ENCODE results near the gene GABRR2. TPM values are rescaled to one million over a fixed set of nuclear protein-coding genes. Genes with fewer than 3 reads are reported as not detected.

GABRR2 gene
- total and polyA plus RNA-seq, 2 of the 4 experiments (the other 2 are of a cell fraction) = 0.26 TPM; not detected in 1

DNA sequence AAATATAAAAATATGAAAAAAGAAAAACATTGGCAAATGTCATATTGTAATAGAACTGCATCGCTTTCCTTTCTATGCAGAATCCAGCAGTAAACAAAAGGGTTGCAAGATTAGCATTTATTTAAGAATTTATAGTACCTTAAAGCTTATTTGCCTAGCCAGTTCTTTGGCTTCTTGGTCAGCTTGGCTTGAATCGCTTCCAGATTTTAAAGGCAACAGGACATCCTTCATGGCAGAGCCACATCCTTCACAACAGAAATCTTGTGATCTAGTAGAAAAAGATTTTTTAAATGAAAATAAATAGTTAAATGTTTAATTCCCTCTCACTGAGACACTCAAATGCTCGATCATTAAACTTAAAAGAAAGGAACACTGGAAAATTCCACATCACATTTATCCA is 20.1 kb upstream of the GABRR2 start:
- Histone ChIP-seq H3K14ac (replicated peaks; ENCODE audit: low read depth, low read length) (no peak overlapping the region), H3K4me2 (ENCODE audit: low read depth, low read length) (no peak overlapping the region), H4K20me1 (ENCODE audit: insufficient read depth, low read length) (no peaks in the 10 kb centered on the region), H2BK20ac (ENCODE audit: low read depth, low read length) (no peak overlapping the region), H2AK5ac (ENCODE audit: low read depth, low read length) (no peak overlapping the region), H2BK120ac (ENCODE audit: low read depth, low read length) (no peak overlapping the region), H4K5ac (ENCODE audit: low read depth, low read length) (no peak overlapping the region), H2AK9ac (replicated peaks; ENCODE audit: low read depth, low read length, poor library complexity) (no peak overlapping the region), H3K18ac (ENCODE audit: low read depth, low read length) (no peak overlapping the region), H4K91ac (ENCODE audit: insufficient read depth, low read depth, low read length) (no peak overlapping the region), H2AFZ (replicated peaks; ENCODE audit: low read length, poor library complexity) (no peak overlapping the region), H3K27me3 (ENCODE audit: control insufficient read depth, insufficient read depth, low read length) (no peaks in the 10 kb centered on the region), H2BK15ac (ENCODE audit: low read depth, low read length) (no peak overlapping the region), H3K23ac (ENCODE audit: low read depth, low read length) (no peak overlapping the region), H3K9me1 (ENCODE audit: insufficient read depth, low read length) (peaks cover 2% of the 10 kb centered on the region; the same call in 1 of the 2 replicates), H3K4ac (ENCODE audit: low read depth, low read length) (no peak overlapping the region), H3K27ac (ENCODE audit: insufficient read depth, low read length) (no peak overlapping the region), H3K9me3 (ENCODE audit: control insufficient read depth, insufficient read depth, low read length) (no peaks in the 10 kb centered on the region), H3K9ac (ENCODE audit: low read depth, low read length) (no peak overlapping the region), H2BK5ac (ENCODE audit: low read depth, low read length, poor library complexity, severe bottlenecking) (no peak overlapping the region), H3K79me1 (ENCODE audit: low read depth in 1 of 2, low read length in 2 of 2) (peaks cover 19 to 20% of the 10 kb centered on the region in 2 experiments), H3K56ac (ENCODE audit: extremely low read depth, insufficient read depth, low read length) (no peak overlapping the region), H3K36me3 (ENCODE audit: control insufficient read depth, insufficient read depth, low read length) (peaks cover 22% of the 10 kb centered on the region), H4K8ac (ENCODE audit: low read depth in 2 of 2, low read length in 2 of 2) (no peak overlapping the region), H3K4me3 (ENCODE audit: insufficient read depth, low read depth, low read length) (no peak overlapping the region), H3K4me1 (ENCODE audit: control insufficient read depth, insufficient read depth, low read length) (0 out of 2 replicates have a peak, but pooled peaks cover 2% of the 10 kb centered on the region)
- POLR2A ChIA-PET (ENCODE audit: unreplicated experiment) = no interaction called here
- intact Hi-C loops (cut with micrococcal nuclease) = no loop called here
- dilution Hi-C loops (cut with HindIII; ENCODE audit: low sequenced_read_pairs, unreplicated experiment) = no loop called here
- in situ Hi-C loops (cut with MboI; ENCODE audit: low sequenced_read_pairs) = no loop called here
- DNase-seq (no peak), ATAC-seq (ENCODE audit: low read depth) (no peak)
- TF ChIP-seq ELK1 (IDR thresholded peaks at IDR 0.05; ENCODE audit: borderline replicate concordance, low read depth, low read length) (no peak), MXI1 (IDR thresholded peaks at IDR 0.05; ENCODE audit: borderline replicate concordance, low read depth, low read length) (no peak), CTCF (conservative IDR thresholded peaks at IDR 0.05; ENCODE audit: low read depth, low read length) (no peak), MAZ (IDR thresholded peaks at IDR 0.05; ENCODE audit: borderline replicate concordance, low read depth, low read length) (no peak), POLR2A (IDR thresholded peaks at IDR 0.05; ENCODE audit: low read depth, low read length) (no peak), RFX5 (IDR thresholded peaks at IDR 0.05; ENCODE audit: low read depth, low read length) (no peak), SMC3 (IDR thresholded peaks at IDR 0.05; ENCODE audit: low read depth, low read length) (no peak)
- CTCF ChIA-PET = interaction anchor here (0.8 kb wide), 1 partner anchor 9 kb away, joined by 3 read pairs; no protein-coding TSS in a partner anchor
- no TSS peak for BruUV-seq (replicated peaks)
- WGBS, 2 experiments (ENCODE audit: extremely low coverage in 2 of 2, insufficient read length in 1 of 2) = no CpG with 5 or more reads among the region's 3 CpGs

Measured in IMR-90 (cell line).